DND-41 (cell line): Measurements from ENCODE around the gene AKR1C3.
"Not testable (repeated sequence)": the region's sequence is repeated elsewhere in the genome, so short reads cannot be mapped to it uniquely, and the experiment has no call there.

Source experiments
- ATAC-seq: fragments of 200-7000 bp; cut with Tn5 transposase; 3 replicates; pipeline ENCODE4 v1.9.1; 2021; ENCODE audit warnings: low read depth; ENCODE audit not compliant: insufficient read depth
- DNase-seq: peaks from one replicate; pipeline ENCODE4 v3.0.0-alpha.2; 2020
- H2AFZ ChIP-seq: 2 replicates; pipeline ENCODE4 v1.6.0; 2012; ENCODE audit warnings: low read depth, low read length
- H3K27ac ChIP-seq: 2 replicates; pipeline ENCODE4 v1.5.1; 2012; ENCODE audit warnings: low read length, inconsistent platforms
- H3K27me3 ChIP-seq: fragments of 200-600 bp; sonication (generic); 2 replicates; pipeline ENCODE4 v1.6.0; 2012; ENCODE audit warnings: low read length, mild to moderate bottlenecking, inconsistent platforms; ENCODE audit not compliant: insufficient read depth, poor library complexity
- H3K36me3 ChIP-seq: 2 replicates; pipeline ENCODE4 v1.5.1; 2012; ENCODE audit warnings: low read length, inconsistent platforms; ENCODE audit not compliant: insufficient read depth
- H3K4me1 ChIP-seq: 2 replicates; pipeline ENCODE4 v1.5.1; 2012; ENCODE audit warnings: mild to moderate bottlenecking, low read length; ENCODE audit not compliant: insufficient read depth
- H3K4me2 ChIP-seq: 2 replicates; pipeline ENCODE4 v1.6.0; 2012; ENCODE audit warnings: mild to moderate bottlenecking, moderate library complexity, low read length, inconsistent platforms; ENCODE audit not compliant: insufficient read depth
- H3K4me3 ChIP-seq, 2 experiments: fragments of 200-600 bp in 1 of 2; shearing (Covaris generic) in 1 of 2; 2 replicates each; pipeline ENCODE4 v1.5.1; 2012 to 2016; ENCODE audit warnings: inconsistent platforms in 2 of 2, low read length in 2 of 2, mild to moderate bottlenecking in 2 of 2, low read depth in 1 of 2, moderate library complexity in 1 of 2
- H3K79me2 ChIP-seq: 2 replicates; pipeline ENCODE4 v1.6.0; 2012; ENCODE audit warnings: low read length, inconsistent platforms; ENCODE audit not compliant: insufficient read depth
- H3K9ac ChIP-seq: 2 replicates; pipeline ENCODE4 v1.6.0; 2012; ENCODE audit warnings: low read depth, mild to moderate bottlenecking, inconsistent platforms, low read length, moderate library complexity
- H3K9me3 ChIP-seq: 2 replicates; pipeline ENCODE4 v1.5.1; 2012; ENCODE audit warnings: low read length, moderate library complexity, mild to moderate bottlenecking, inconsistent platforms; ENCODE audit not compliant: insufficient read depth, severe bottlenecking
- H4K20me1 ChIP-seq: 2 replicates; pipeline ENCODE4 v1.6.0; 2012; ENCODE audit warnings: low read length; ENCODE audit not compliant: insufficient read depth
- EZH2 ChIP-seq: IDR thresholded peaks from 3 replicates; pipeline ENCODE4 v1.6.1; 2012; ENCODE audit warnings: borderline replicate concordance, low read depth, mild to moderate bottlenecking, moderate library complexity, low read length, inconsistent platforms; ENCODE audit not compliant: severe bottlenecking
- TF ChIP-seq, protein P1 (sequence below): IDR thresholded peaks from 2 replicates; pipeline ENCODE4 v1.5.1; 2012; ENCODE audit warnings: borderline replicate concordance, low read length, moderate library complexity, mild to moderate bottlenecking; ENCODE audit not compliant: poor library complexity, severe bottlenecking; ENCODE audit errors: extremely low read depth

AKR1C3 gene

DNA sequence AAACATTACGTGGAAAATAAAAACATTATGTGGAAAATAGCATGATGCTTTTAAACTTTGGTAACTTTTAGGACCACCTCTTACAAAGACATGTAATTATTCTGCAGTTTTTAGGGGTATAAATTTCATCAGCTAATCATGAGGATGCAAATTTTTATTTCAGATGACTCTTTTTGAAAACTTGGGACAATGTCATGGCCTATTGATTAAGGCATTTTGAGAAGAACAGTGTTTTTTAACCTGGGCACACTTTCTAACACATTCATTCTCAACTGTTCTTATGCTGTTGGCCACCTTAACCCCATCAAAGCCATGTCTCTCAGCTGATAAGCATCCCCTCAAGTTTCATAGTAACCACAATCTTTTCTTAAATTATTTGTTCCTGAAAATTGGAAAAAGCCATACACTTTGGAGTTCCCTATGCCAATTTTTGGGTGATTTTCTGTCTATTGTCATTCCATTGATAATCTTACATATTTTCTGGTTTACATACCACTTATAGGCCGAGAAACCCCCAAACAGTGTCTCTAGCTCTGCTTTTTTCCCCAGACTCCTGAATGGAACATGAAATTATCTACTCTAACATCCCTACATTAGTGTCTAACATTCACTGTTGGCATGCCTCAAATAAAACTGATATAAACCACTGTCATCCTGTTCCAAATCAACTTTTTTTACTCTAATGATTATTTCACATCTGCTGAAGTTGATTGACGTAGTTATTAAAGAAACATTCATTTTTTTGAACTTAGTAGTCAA lies 14.6 kb downstream of the AKR1C3 start:
- no peaks in the 10 kb centered on the region for H3K9me3 ChIP-seq
- H3K4me3 ChIP-seq = no peak overlapping the region
- no peaks in the 10 kb centered on the region for H4K20me1 ChIP-seq
- no peaks in the 10 kb centered on the region for H3K4me1 ChIP-seq
- H3K79me2 ChIP-seq = no peaks in the 10 kb centered on the region
- no peaks in the 10 kb centered on the region for H3K27me3 ChIP-seq
- DNase-seq = no peak
- no peak overlapping the region for H2AFZ ChIP-seq
- no peaks in the 10 kb centered on the region for H3K36me3 ChIP-seq
- ATAC-seq = no peak
- H3K9ac ChIP-seq = no peak overlapping the region
- TF ChIP-seq EZH2 = no peak
- TF ChIP-seq, protein P1, sequence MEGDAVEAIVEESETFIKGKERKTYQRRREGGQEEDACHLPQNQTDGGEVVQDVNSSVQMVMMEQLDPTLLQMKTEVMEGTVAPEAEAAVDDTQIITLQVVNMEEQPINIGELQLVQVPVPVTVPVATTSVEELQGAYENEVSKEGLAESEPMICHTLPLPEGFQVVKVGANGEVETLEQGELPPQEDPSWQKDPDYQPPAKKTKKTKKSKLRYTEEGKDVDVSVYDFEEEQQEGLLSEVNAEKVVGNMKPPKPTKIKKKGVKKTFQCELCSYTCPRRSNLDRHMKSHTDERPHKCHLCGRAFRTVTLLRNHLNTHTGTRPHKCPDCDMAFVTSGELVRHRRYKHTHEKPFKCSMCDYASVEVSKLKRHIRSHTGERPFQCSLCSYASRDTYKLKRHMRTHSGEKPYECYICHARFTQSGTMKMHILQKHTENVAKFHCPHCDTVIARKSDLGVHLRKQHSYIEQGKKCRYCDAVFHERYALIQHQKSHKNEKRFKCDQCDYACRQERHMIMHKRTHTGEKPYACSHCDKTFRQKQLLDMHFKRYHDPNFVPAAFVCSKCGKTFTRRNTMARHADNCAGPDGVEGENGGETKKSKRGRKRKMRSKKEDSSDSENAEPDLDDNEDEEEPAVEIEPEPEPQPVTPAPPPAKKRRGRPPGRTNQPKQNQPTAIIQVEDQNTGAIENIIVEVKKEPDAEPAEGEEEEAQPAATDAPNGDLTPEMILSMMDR = no peak
- no peak overlapping the region for H3K27ac ChIP-seq
- H3K4me2 ChIP-seq = no peak overlapping the region

DNA sequence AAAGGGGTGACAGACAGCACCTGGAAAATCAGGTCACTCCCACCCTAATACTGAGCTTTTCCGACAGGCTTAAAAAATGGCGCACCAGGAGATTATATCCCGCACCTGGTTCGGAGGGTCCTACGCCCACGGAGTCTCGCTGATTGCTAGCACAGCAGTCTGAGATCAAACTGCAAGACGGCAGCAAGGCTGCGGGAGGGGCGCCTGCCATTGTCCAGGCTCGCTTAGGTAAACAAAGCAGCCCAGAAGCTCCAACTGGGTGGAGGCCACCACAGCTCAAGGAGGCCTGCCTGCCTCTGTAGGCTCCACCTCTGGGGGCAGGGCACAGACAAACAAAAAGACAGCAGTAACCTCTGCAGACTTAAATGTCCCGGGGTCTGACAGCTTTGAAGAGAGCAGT lies 15.6 kb downstream of the AKR1C3 start:
- H3K27me3 ChIP-seq, H3K9ac ChIP-seq, H3K4me1 ChIP-seq, H3K79me2 ChIP-seq, H3K36me3 ChIP-seq, H3K9me3 ChIP-seq, ATAC-seq, H3K4me3 ChIP-seq, H4K20me1 ChIP-seq, H2AFZ ChIP-seq, DNase-seq, H3K27ac ChIP-seq, H3K4me2 ChIP-seq: not testable (repeated sequence)

DNA sequence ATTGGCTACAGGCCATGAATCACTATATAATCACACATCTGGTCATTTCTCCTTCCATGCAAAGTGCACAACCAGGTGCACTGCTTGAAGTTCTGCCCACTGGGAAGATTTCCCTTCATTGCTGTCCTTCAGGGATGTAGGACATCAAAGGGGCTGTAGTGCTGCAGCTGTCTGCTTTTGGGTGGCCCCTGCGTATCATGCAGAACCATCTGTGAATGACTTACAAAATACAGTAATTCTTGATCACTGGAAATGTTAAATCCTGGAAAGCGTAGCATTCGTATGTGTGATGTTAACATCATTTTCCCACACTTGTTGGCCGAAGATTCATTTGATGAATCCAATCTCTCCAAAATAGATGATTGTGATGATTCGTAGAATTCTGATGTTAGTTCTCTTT lies 22.4 kb downstream of the AKR1C3 start:
- Histone ChIP-seq H3K36me3 (no peaks in the 10 kb centered on the region), H3K9me3 (no peaks in the 10 kb centered on the region), H3K4me3 (no peak overlapping the region), H3K27me3 (no peaks in the 10 kb centered on the region), H3K4me1 (no peaks in the 10 kb centered on the region), H4K20me1 (no peaks in the 10 kb centered on the region), H3K4me2 (no peak overlapping the region), H3K27ac (no peak overlapping the region), H3K79me2 (no peaks in the 10 kb centered on the region), H2AFZ (no peak overlapping the region), H3K9ac (no peak overlapping the region)
- ATAC-seq (no peak), DNase-seq (no peak)
- no peak for TF ChIP-seq EZH2
- TF ChIP-seq, protein P1 = no peak

DNA sequence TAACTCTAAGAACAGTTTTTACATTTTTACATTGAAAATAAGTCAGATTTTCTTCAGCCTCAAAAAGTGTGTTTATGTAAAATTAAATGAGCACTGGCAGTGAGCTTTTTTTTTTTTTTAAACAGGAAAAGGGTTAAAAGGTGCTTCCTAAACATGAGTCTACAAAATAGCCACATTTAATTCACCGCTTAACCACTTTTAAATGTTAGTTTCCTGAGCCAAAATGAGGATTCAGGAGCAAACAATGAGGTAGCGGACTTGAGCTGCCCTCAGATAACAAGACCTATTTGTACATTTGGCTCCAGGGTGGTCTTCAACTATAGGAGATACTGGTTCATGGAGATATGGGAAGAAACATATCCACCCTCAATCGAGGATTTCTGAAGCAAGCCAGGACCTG lies 22.8 kb downstream of the AKR1C3 start:
- Histone ChIP-seq H3K9ac (no peak overlapping the region), H3K4me3 (no peak overlapping the region), H4K20me1 (no peaks in the 10 kb centered on the region), H3K4me2 (no peak overlapping the region), H3K79me2 (no peaks in the 10 kb centered on the region), H3K36me3 (no peaks in the 10 kb centered on the region), H3K27ac (no peak overlapping the region), H3K4me1 (no peaks in the 10 kb centered on the region), H3K27me3 (no peaks in the 10 kb centered on the region), H3K9me3 (no peaks in the 10 kb centered on the region), H2AFZ (no peak overlapping the region)
- DNase-seq (no peak), ATAC-seq (no peak)
- TF ChIP-seq, protein P1 = no peak
- no peak for TF ChIP-seq EZH2

DNA sequence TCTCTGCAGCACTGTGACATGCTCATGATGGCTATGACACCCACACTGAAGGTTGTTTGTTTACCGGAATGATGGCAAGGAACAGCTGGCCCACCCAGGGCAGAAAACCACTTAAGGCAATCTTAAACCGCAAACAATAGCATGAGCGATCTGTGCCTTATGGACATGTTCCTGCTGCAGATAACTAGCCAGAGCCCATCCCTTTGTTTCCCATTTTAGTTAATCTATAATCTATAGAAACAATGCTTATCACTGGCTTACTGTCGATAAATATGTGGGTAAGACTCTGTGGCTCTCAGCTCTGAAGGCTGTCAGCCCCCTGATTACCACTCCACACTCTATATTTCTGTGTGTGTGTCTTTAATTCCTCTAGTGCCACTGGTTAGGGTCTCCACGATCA lies 25.8 kb downstream of the AKR1C3 start:
- not testable (repeated sequence) for DNase-seq, H3K27ac ChIP-seq, H2AFZ ChIP-seq, H3K36me3 ChIP-seq, H3K9me3 ChIP-seq, H3K4me3 ChIP-seq, H3K9ac ChIP-seq, H3K4me1 ChIP-seq, H3K27me3 ChIP-seq, H3K4me2 ChIP-seq, H3K79me2 ChIP-seq, H4K20me1 ChIP-seq, ATAC-seq
